HEK293T (cell line): ENCODE data around the gene HEG1.

Experiments
- BHLHE40 ChIP-seq: fragments of 450-650 bp; IDR thresholded peaks from 2 replicates; pipeline ENCODE4 v1.6.1; 2016; ENCODE audit warnings: mild to moderate bottlenecking, moderate library complexity, borderline replicate concordance
- CTBP1 ChIP-seq: fragments of 450-650 bp; IDR thresholded peaks from 2 replicates; pipeline ENCODE4 v1.6.1; 2016; ENCODE audit warnings: borderline replicate concordance
- SUZ12 ChIP-seq: fragments of 450-650 bp; IDR thresholded peaks from 2 replicates; pipeline ENCODE4 v1.6.1; 2016; ENCODE audit warnings: mild to moderate bottlenecking
- ZNF384 ChIP-seq: fragments of 450-650 bp; IDR thresholded peaks from 2 replicates; pipeline ENCODE4 v1.6.1; 2016

DNA sequence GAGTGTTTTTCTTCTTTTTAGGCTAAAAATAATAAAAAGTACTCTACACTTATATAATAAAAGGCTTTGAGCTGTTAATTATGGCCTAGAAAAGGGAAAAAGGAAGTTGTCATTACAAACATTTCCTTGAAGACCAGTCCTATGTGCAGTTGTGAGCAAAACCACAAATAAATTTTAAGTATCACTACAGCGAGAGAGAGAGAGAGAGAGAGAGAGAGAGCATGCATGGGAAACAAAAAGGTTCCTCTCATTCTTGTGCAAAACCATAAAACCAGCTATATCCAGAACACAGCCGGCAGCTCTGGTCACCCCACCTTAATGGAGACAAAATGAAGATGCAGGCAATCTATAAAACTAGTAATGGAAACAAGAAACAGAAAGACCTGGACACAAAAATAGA, 33.6 kb downstream of the HEG1 start:
- TF ChIP-seq BHLHE40 (no peak), SUZ12 (no peak), ZNF384 (no peak), CTBP1 (no peak)
